HG03175 (cell line): ENCODE data around the gene FAAP20.
"Not testable (repeated sequence)": the region's sequence is repeated elsewhere in the genome, so short reads cannot be mapped to it uniquely, and the experiment has no call there.

Experiments
- ATAC-seq: cut with Tn5 transposase; IDR thresholded peaks from one replicate; pipeline ENCODE4 v1.9.1; 2021; ENCODE audit warnings: mild to moderate bottlenecking, moderate library complexity; ENCODE audit not compliant: unreplicated experiment

Gene FAAP20

DNA sequence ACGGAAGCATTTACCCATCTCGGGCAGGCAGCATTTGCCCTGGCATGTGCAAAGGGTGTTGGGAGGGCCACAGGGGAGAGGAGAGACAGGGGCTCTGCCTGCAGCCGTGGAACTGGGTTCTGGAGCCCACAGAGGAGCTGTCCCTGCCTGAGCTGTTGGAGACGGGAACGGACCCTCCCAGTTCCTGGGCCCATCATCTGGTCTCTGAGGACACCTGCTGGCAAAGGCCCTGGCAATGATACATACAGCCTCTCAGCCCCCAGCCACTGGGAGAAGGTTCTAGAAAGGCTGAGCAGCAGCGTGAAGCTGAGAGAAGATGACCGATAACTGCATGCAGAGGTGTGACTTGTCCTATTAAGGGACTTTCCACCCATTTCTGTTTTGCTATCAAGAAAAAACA lies 31.4 kb downstream of the FAAP20 start:
- ATAC-seq, result no peak

DNA sequence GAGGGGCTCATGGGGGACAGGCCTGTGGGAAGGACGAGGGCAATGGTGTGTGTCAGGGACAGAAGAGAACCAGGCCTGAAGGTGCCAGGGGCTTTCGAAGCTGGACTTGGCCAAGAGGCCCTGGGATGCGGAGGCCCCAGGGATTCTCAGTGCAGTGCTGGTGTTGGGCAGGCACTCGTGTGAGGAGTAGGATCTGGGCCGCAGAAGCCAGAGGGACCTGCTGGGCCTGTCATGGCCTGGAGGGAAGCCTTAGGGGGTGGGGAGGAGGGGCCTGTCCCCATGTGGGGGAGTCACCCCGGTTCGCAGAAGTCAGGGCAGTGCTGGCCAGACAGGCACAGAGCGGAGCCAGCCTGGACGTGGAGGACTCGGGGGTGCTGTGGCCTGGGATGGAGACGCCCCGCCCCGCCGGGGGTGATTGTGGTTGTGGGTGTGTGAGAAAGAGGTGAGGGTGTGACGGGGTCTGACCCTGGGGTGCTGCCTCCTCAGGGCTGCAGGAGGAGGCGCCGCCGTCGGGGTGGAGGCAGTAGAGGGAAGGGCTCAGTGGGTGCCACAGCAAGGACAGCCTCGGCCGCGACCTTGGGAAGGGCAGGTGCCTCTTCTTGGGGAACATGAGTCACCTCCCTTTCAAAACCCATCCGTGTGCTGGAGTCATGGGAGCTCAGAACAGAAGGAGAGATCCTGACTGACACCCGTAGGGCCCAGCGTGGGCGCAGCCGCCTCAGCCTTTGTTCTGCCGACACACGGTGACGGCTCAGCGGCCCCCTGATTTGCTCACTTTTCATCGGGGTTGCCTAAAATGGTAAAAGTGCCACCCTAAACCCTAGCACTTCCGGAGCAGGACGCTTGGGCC lies 33.9 kb downstream of the FAAP20 start:
- no peak for ATAC-seq

DNA sequence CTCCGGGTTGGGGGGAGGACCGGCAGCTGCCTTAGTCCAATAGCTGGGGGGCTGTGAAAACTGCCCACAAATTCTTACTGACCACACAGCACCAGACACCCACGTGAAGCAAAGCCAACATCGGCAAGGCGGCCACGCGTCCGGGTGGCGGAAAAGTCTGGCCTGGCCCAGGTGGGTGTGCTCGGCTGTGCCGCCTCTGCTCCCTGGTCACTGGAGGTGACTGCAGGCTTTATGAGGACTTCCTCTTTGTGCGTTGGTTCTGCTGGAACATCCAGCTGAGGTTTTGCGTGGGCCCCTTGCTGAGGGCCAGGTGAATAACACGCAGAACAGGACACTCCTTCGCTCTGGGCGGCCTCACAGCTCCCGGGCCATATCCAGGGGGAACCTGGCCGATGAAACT lies 35.4 kb downstream of the FAAP20 start:
- ATAC-seq, result no peak

DNA sequence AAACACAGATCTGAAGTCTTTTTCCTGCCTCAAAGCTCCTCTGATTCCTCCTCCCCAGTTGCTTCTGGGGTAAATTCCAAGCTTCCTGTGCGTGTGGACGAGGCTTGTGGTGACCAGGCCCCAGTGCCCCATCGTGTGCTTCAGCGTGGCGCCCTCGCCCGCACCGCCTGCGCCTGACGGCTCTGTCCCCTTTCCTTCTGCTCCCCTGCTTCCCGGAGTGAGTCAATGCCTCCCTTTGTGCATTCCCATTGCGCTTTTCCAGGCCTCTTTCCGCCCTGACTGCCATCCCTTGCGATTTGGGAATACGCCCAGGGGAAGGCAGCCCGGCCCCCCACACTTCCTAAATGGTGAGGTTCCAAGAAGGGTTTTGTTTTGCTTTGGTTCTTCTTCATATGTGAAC lies 36.3 kb downstream of the FAAP20 start:
- no peak for ATAC-seq

DNA sequence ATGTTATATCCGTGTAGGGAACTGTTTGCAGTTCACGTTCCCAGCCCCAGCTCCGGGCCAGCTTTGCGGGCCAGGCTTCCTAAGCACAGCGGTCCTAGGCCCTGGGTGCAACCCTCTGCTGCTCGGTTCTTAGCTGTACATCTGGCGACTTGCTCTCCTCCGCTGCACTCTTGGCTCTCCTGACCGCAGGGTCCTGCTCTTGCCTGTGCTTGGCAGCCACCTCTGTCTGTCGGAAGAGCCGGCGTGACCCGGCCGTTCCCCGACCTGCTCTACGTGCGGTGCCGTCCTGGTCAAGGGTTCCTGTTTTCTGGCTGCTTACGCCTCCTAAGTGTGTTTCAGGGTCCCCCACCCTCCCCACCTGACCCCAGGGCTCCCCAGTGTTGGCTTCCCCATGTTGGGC lies 36.7 kb downstream of the FAAP20 start:
- no peak for ATAC-seq

DNA sequence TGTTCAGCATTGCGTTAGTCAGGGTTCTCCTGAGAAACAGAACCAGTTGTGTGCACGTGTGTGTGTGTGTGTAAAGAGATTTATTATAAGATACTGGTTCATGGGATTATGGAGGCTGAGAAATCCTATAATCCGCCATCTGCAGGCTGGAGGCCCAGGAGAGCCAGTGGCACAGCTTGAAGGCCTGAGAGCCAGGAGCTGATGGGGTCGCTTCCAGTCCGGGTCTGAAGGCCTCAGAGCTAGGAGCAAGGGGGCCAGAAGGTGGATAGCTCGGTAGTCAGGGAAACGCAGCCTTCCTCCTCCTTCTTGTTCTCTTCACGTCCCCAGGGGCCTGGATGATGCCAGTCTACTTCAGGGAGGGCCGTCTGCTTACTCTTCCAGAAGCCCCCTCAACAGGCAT lies 37.7 kb downstream of the FAAP20 start:
- no peak for ATAC-seq

DNA sequence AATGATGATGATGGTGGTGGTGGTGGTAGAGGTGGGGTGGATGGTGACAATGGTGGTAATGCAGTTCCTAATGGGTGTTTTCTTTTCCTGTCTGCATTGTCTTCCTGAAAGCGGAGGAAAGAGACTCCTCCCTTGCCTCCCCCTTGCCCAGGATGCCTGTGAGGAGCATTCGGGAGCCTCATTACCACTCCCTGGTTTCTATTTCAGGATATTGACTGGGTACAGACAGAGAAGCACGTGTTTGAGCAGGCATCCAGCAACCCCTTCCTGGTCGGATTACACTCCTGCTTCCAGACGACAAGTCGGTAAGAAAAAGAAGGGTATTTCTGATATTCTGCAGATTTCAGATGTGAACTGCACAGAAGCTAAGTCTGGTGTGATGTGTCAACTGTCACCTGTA lies 38.8 kb downstream of the FAAP20 start:
- no peak for ATAC-seq

DNA sequence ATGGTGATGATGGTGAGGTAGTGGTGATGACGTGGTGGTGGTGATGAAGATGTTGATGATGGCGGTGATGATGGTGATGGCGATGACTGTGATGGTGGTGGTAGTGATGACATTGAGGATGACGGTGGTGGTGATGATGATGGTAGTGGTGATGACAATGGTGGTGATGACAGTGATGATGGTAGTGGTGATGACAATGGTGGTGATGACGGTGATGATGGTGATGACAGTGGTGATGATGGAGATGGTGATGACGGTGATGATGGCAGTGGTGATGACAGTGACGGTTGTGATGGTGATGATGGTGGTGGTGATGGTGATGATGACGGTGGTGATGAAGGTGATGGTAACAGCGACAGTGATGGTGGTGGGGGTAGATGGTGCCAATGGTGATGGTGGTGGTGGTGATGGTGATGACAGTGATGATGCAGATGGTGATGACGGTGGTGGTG lies 39.4 kb downstream of the FAAP20 start:
- no peak for ATAC-seq

DNA sequence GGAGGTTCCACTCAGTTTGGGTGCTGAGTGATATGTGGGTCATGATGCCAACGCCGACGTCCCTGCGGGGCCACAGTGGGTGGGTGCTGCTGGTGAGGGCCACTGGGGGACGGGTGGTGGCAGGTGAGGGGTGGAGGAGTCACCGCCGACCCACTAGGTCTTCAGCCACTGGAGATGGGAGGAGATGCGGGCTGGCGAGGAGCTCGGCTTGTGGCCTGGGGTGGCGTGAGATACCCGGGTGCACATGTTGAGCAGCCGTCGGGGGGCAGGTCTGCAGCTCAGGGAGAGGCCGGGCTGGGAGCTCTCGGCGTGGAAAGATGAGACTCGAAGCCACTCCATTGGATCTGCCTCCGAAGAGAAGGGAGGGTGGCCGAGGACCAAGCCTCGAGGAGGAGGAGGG lies 40.5 kb downstream of the FAAP20 start:
- ATAC-seq, result no peak

DNA sequence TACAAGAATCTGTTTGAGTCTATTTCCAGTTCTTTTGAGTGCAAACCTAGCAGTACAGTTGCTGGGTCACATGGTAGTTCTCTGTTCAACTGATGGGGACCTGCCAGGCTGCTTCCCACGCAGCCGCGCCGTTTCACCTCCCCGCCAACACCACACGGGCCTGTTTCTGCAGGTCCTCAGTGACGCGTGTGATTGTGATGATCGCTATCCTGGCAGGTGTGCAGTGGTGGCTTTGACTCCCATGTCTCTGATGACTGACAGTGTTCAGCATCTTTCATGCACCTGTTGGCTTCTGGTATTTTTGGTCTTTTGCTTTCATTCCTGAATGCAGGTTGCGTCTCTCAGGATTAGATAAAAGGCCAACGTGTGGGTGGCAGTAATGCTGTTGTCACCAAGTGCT lies 41.6 kb downstream of the FAAP20 start:
- no peak for ATAC-seq

DNA sequence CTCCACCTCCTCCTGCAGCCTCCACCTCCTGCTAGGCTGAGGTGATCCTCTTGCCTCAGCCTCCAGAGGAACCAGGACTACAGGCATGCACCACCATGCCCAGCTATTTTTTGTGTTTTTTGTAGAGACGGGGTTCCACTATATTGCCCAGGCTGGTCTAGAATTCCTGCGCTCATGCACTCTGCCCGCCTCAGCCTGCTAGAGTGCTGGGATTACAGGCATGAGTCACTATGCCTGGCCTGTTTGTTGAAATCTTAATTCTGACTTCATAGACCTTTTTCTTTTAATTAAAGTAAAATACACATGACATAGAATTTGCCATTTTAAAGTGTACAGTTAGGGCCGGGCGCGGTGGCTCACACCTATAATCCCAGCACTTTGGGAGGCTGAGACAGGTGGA lies 42.7 kb downstream of the FAAP20 start:
- ATAC-seq, result no peak

DNA sequence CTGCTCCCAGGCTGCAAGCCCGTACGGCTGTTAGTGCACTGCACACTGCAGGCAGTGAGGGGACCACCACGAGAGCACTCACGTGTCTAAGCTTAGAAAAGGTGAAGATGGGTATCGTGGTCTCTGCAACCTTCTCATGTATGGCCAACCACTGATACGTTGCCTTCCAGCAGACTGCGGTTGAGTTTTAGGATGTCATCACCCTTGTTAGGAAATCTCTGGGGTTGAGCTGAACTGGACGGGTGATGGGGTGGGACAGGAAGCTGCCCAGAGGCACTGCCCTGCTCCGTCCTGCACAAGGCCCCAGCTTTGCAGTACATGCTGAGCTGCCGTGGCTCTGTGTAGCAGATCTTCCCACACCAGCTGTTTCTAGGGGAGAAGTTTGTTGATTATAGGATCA lies 43.3 kb downstream of the FAAP20 start:
- ATAC-seq, result no peak

DNA sequence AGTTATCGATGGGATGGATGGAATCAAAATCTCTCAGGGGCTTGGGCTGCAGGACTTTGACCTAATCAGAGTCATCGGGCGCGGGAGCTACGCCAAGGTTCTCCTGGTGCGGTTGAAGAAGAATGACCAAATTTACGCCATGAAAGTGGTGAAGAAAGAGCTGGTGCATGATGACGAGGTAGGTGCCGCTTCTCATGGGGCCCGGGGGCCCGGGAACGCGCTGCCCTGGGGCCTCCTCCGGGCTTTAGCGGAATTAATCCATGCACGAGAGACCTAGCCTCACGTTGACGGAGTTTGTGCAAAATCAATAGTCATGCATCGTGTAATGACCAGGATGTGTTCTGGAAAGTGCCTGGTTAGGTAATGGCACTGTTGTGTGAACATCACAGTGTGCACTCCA lies 43.8 kb downstream of the FAAP20 start:
- ATAC-seq, result no peak

DNA sequence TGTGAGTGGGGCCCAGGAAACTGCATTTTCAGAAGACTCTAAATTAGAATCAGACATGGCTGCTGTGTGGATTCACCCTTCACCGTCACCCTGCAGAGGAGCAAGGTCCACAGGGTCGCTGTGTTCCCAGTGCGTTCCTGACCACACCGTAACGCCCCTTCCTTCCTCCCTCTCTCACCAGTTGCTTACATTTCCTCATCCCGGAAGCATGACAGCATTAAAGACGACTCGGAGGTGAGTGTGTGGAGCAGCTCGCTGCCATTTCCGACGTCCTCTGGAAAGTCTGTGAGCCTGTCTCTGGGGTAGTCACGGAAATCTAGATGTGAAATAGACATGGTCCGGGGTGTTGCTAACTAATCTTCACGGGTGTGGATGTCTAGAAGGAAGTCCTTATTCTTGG lies 45.9 kb downstream of the FAAP20 start:
- ATAC-seq, result no peak

DNA sequence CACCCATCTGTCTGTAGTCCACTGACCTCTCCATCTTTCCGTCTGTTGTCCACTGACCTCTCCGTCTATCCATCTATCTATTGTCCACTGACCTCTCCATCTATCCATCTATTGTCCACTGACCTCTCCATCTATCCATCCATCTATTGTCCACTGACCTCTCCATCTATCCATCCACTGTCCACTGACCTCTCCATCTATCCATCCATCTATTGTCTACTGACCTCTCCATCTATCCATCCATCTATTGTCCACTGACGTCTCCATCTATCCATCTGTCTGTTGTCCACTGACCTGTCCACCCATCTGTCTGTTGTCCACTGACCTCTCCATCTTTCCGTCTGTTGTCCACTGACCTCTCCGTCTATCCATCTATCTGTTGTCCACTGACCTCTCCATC lies 46.7 kb downstream of the FAAP20 start:
- ATAC-seq, result not testable (repeated sequence)

DNA sequence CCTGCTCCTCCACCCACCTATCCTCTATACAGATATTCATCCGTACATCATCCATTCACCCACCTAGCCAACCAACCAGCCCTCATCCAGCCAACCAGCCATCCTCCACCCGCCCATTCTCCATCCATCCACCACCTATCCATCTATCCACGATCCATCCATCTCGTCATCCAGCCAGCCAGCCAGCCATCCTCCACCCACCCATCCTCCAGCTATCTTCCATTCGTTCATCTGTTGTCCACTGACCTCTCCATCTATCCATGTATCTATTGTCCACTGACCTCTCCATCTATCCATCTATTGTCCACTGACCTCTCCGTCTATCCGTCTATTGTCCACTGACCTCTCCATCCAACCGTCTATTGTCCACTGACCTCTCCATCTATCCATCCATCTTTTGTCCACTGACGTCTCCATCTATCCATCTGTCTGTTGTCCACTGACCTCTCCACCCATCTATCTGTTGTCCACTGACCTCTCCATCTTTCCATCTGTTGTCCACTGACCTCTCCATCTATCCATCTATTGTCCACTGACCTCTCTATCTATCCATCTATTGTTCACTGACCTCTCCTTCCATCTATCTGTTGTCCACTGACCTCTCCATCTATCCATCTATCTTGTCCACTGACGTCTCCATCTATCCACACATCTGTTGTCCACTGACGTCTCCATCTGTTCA lies 47.6 kb downstream of the FAAP20 start:
- no peak for ATAC-seq

DNA sequence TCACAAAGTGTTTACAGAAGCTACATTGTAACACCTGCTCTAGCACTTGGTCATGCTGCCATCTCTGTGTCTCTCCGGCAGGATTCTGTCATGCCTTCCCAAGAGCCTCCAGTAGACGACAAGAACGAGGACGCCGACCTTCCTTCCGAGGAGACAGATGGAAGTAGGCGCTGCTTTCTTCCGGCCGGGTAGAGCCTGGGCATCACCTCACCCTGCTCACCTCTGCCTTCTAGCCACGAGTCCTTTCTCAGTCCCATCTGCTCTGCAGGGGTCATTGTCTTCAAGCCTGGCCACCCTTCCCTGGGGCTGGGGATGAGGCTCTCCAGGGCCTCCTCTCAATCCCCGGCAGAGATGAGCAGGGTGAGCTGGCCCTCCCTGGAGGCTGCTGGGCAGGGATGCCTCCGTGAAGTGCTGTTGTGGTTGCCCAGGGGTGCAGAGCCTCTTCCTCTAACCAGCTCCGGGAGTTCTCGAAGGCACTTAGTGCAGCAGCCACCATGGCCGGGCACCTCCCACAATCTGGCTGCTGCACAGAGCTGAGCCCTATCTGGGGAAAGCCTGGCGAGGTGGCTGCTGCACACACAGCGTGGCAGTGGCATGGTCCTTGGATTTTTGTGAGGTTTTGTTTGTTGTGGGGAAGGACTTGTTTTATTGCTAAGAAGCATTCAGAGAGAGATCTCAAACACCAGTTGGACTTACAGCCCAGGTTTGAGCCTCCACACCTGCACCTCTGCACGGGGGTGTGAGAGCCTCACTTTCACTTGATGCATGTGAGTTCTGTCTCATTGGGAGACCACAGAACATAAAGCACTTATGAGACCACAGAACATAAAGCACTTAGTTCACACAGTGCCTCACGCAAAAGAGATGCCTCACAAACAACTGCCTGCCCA lies 48.4 kb downstream of the FAAP20 start:
- no peak for ATAC-seq

DNA sequence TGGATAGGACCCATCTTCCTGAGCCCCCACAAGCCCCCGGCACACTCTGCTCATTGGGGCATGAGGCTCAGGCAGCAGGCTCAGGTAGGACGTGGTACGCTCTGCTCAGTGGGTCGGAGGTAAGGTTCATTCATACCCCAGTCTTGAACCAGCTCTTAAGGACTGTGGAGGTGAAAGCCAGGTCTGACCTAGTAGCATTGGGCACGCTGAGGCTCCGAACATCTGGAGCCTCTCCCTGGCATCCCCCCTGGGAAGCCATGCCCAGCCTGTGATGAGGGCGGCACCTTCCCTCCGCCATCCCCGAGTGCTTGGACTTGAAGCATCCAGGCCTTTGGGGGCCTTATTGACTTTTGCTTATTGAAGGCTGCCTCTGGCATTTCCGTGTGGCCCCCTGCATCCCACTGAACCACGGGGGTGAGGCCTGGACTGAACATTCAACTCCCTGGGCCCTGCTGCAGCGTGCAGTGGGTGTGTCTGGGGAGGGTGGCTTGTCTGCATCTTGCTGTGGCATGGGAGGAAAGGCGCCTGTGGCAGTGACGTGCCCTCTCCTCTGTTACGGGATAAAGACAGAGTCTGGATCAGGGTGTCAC lies 50.0 kb downstream of the FAAP20 start:
- no peak for ATAC-seq

DNA sequence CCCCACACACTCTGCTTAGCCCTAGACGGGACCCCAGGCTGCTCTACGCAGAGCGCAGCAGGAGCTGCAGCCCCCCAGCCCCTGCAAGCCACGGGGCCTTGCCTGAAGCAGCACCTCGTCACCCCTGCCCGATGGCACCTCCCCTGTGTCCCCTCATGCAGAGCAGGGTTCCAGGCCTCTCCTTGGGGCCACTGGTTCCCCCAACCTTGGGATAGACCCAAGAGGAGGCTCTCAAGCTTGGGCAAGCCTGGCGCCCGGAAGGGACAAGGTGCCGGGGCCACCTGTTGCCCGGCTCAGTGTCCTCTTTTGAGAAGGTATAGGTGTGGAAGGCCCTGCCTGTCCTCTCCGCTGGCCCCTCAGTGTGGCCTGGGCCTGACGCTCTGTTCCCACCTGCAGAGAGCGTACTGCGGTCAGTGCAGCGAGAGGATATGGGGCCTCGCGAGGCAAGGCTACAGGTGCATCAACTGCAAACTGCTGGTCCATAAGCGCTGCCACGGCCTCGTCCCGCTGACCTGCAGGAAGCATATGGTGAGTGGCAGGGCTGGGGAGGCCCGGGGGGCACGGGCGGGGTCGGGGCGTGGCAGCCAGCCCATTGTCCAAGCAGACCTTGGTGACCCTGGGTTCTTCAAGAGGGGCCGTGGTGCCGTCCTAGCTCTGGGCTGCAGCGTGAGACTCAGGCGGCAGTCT lies 50.6 kb downstream of the FAAP20 start:
- no peak for ATAC-seq

DNA sequence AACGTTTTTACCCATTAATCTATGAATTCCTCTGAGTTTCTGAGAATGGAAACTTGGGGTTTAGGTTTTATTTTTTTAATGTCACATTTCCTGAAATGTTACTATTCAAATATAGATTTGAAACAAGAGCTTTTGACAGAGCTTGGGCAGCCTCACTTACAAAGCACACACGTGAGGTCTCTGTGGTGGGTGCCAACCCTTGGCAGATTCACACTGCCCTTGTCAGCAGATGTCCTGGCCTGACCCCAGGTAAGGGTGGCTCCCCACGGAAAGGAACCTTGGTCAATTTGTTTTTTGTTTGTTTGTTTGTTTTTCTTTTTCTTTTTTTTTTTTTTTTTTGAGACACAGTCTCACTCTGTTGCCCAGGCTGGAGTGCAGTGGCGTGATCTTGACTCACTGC lies 53.5 kb downstream of the FAAP20 start:
- ATAC-seq, result no peak
